ENCODE measurements around the gene SDC1.

DNA sequence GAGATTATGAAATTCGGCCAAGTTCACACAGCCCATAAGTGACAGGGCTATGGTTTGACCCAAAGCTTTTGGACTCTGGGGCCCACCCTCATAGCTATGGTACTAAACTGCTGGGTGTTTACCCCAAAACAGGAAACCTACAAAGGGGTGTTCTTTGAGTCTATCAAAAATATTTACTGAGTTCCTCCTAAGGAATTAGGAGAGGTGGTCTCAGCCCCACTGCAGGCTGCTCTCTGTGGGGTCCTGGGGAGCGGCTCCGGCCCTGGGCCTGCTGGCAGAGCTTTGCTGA lies 45.5 kb downstream of the SDC1 start:
- TF ChIP-seq CEBPB (IDR thresholded peaks at IDR 0.05; ENCODE audit: low read depth, low read length) (no peak), CTCF (IDR thresholded peaks at IDR 0.05; ENCODE audit: control extremely low read depth in 1 of 3, insufficient read depth in 1 of 3, low read depth in 1 of 3, low read length in 3 of 3) (no peak), RAD21 (IDR thresholded peaks at IDR 0.05 in 1 of 2, conservative IDR thresholded peaks at IDR 0.05 in 1 of 2; ENCODE audit: low read depth in 2 of 2, low read length in 2 of 2) (no peak)
